H1 (cell line): ENCODE measurements around the gene SLC17A3.

Experiments used
- CBX8 ChIP-seq: fragments of 300-800, 300-1000 bp; sonication (generic); IDR thresholded peaks from 2 replicates; pipeline ENCODE4 v1.7.1; 2016; ENCODE audit warnings: low read depth, low read length, borderline replicate concordance
- CHD1 ChIP-seq: IDR thresholded peaks from 2 replicates; pipeline ENCODE4 v1.6.1; 2012; ENCODE audit warnings: low read depth, low read length, improper control_type of control experiment
- CTCF ChIP-seq, 3 experiments: IDR thresholded peaks; 1 replicate in 2 of 3; 2 replicates in 1 of 3; pipeline versions ENCODE4 v1.5.1 to v1.6.1; 2011; ENCODE audit warnings: low read length in 3 of 3, mild to moderate bottlenecking in 3 of 3, inconsistent platforms in 2 of 3, low read depth in 1 of 3, moderate library complexity in 1 of 3; ENCODE audit not compliant: insufficient read depth in 1 of 3; ENCODE audit errors: control extremely low read depth in 1 of 3
- EP300 ChIP-seq, 2 experiments: IDR thresholded peaks; 1 replicate in 1 of 2; 2 replicates in 1 of 2; pipeline ENCODE4 v1.6.1; 2011 to 2012; ENCODE audit warnings: low read depth in 2 of 2, low read length in 2 of 2, mild to moderate bottlenecking in 2 of 2, borderline replicate concordance in 1 of 2, inconsistent platforms in 1 of 2, moderate library complexity in 1 of 2
- EZH2 ChIP-seq: fragments of 200-600 bp; sonication (generic); IDR thresholded peaks from 2 replicates; pipeline ENCODE4 v1.7.1; 2012; ENCODE audit warnings: low read depth, mild to moderate bottlenecking, moderate library complexity, low read length, inconsistent platforms; ENCODE audit not compliant: severe bottlenecking
- MAX ChIP-seq: IDR thresholded peaks from 2 replicates; pipeline ENCODE4 v1.6.1; 2012; ENCODE audit warnings: inconsistent platforms
- POLR2A ChIP-seq, 2 experiments: IDR thresholded peaks; 1 replicate in 1 of 2; 2 replicates in 1 of 2; pipeline ENCODE4 v1.6.1; 2011; ENCODE audit warnings: low read depth in 2 of 2, low read length in 2 of 2, mild to moderate bottlenecking in 2 of 2; ENCODE audit errors: control extremely low read depth in 1 of 2
- RXRA ChIP-seq: IDR thresholded peaks from 2 replicates; pipeline ENCODE4 v1.6.1; 2011; ENCODE audit warnings: low read depth, mild to moderate bottlenecking, low read length, moderate library complexity; ENCODE audit not compliant: insufficient read depth
- SAP30 ChIP-seq: fragments of 300-600 bp; sonication (generic); IDR thresholded peaks from 2 replicates; pipeline ENCODE4 v1.7.1; 2012; ENCODE audit warnings: low read length, moderate library complexity, mild to moderate bottlenecking, inconsistent platforms; ENCODE audit not compliant: insufficient read depth, insufficient replicate concordance
- SP1 ChIP-seq: IDR thresholded peaks from 2 replicates; pipeline ENCODE4 v1.6.1; 2011; ENCODE audit warnings: low read depth, low read length
- TAF1 ChIP-seq: IDR thresholded peaks from 2 replicates; pipeline ENCODE4 v1.6.1; 2011; ENCODE audit warnings: mild to moderate bottlenecking, low read depth, low read length
- USF2 ChIP-seq: IDR thresholded peaks from 2 replicates; pipeline ENCODE4 v1.6.1; 2011; ENCODE audit warnings: low read length, improper control_type of control experiment

- TF ChIP-seq EZH2 = no peak
- no peak for TF ChIP-seq CTCF (IDR thresholded peaks at IDR 0.05; ENCODE audit: control extremely low read depth in 1 of 3, insufficient read depth in 1 of 3, low read depth in 1 of 3, low read length in 3 of 3)
- TF ChIP-seq USF2 = no peak
- TF ChIP-seq TAF1 = no peak
- TF ChIP-seq SP1 = no peak
- no peak for TF ChIP-seq EP300 (IDR thresholded peaks at IDR 0.05; ENCODE audit: borderline replicate concordance in 1 of 2, low read depth in 2 of 2, low read length in 2 of 2)
- no peak for TF ChIP-seq SAP30
- TF ChIP-seq CBX8 = no peak
- TF ChIP-seq RXRA = no peak
- TF ChIP-seq CHD1 = no peak
- no peak for TF ChIP-seq POLR2A (IDR thresholded peaks at IDR 0.05; ENCODE audit: control extremely low read depth in 1 of 2, low read depth in 2 of 2, low read length in 2 of 2)
- TF ChIP-seq MAX = no peak
These were observed 47.6 kb upstream of the SLC17A3 start for GRCh38 chr6:25921525-25922203.
